ENCODE results near the gene FAM120C. TPM values are rescaled to one million over a fixed set of nuclear protein-coding genes. Genes with fewer than 3 reads are reported as not detected.

FAM120C gene
- total RNA-seq, 2 donors from 2014 or later = 4.3 to 4.6 TPM

GRCh38 chrX:54116391-54116790, 66.7 kb downstream of the FAM120C start:
- no peaks in the 10 kb centered on the region for H3K4me1 ChIP-seq
- TF ChIP-seq CTCF (IDR thresholded peaks at IDR 0.05) = no peak
- no peaks in the 10 kb centered on the region for H3K27me3 ChIP-seq
- H3K9me3 ChIP-seq = no peaks in the 10 kb centered on the region
- no peaks in the 10 kb centered on the region for H3K36me3 ChIP-seq
- no peak overlapping the region for H3K4me3 ChIP-seq
- DNase-seq (ENCODE audit: low spot score) = no peak
- no peak overlapping the region for H3K27ac ChIP-seq

GRCh38 chrX:54093571-54093970, 89.5 kb downstream of the FAM120C start:
- Histone ChIP-seq H3K4me3 (no peak overlapping the region), H3K36me3 (peaks cover 4% of the 10 kb centered on the region), H3K9me3 (no peaks in the 10 kb centered on the region), H3K27ac (no peak overlapping the region), H3K27me3 (no peaks in the 10 kb centered on the region), H3K4me1 (no peaks in the 10 kb centered on the region)
- TF ChIP-seq CTCF (IDR thresholded peaks at IDR 0.05) = no peak
- DNase-seq (ENCODE audit: low spot score) = no peak

- no peak for TF ChIP-seq CTCF (IDR thresholded peaks at IDR 0.05)
- no peak for DNase-seq (ENCODE audit: low spot score)
- Histone ChIP-seq H3K9me3 (no peaks in the 10 kb centered on the region), H3K4me1 (no peaks in the 10 kb centered on the region), H3K36me3 (peaks cover 4% of the 10 kb centered on the region), H3K27me3 (no peaks in the 10 kb centered on the region), H3K27ac (no peak overlapping the region), H3K4me3 (no peak overlapping the region)
These were observed 89.9 kb downstream of the FAM120C start for GRCh38 chrX:54093159-54093558.

GRCh38 chrX:54090880-54091279, 92.2 kb downstream of the FAM120C start:
- no peak for DNase-seq (ENCODE audit: low spot score)
- Histone ChIP-seq H3K36me3 (peaks cover 4% of the 10 kb centered on the region), H3K4me3 (no peak overlapping the region), H3K27ac (no peak overlapping the region), H3K9me3 (no peaks in the 10 kb centered on the region), H3K4me1 (no peaks in the 10 kb centered on the region), H3K27me3 (no peaks in the 10 kb centered on the region)
- no peak for TF ChIP-seq CTCF (IDR thresholded peaks at IDR 0.05)

GRCh38 chrX:54089191-54089590, 93.9 kb downstream of the FAM120C start:
- Histone ChIP-seq H3K4me3 (no peak overlapping the region), H3K9me3 (no peaks in the 10 kb centered on the region), H3K36me3 (peaks cover 12% of the 10 kb centered on the region), H3K4me1 (no peaks in the 10 kb centered on the region), H3K27ac (no peak overlapping the region), H3K27me3 (no peaks in the 10 kb centered on the region)
- no peak for DNase-seq (ENCODE audit: low spot score)
- no peak for TF ChIP-seq CTCF (IDR thresholded peaks at IDR 0.05)

GRCh38 chrX:54087661-54088060, 95.4 kb downstream of the FAM120C start:
- no peak for TF ChIP-seq CTCF (IDR thresholded peaks at IDR 0.05)
- H3K4me3 ChIP-seq = no peak overlapping the region
- H3K27me3 ChIP-seq = no peaks in the 10 kb centered on the region
- H3K9me3 ChIP-seq = no peaks in the 10 kb centered on the region
- no peak overlapping the region for H3K27ac ChIP-seq
- H3K36me3 ChIP-seq = peaks cover 12% of the 10 kb centered on the region
- DNase-seq (ENCODE audit: low spot score) = no peak
- no peaks in the 10 kb centered on the region for H3K4me1 ChIP-seq
